DMS 273 (cell line): ENCODE measurements around the gene HAAO.
"Not testable (repeated sequence)": the region's sequence is repeated elsewhere in the genome, so short reads cannot be mapped to it uniquely, and the experiment has no call there.

Experiments used
- DNase-seq: peaks from one replicate; lab custom pipeline; 2025; ENCODE audit not compliant: unreplicated experiment; lab: John Stamatoyannopoulos, UW

HAAO gene

GRCh38 chr2:42792583-42793333 lies at the start of gene HAAO:
Gene HAAO, minus strand, starts transcription at chr2:42792583. Its CDS starts 47 bp downstream, at chr2:42792536.
- DNase-seq = peak; percentile 36

GRCh38 chr2:42841344-42841743 lies 49.0 kb upstream of the HAAO start:
- no peak for DNase-seq

DNA sequence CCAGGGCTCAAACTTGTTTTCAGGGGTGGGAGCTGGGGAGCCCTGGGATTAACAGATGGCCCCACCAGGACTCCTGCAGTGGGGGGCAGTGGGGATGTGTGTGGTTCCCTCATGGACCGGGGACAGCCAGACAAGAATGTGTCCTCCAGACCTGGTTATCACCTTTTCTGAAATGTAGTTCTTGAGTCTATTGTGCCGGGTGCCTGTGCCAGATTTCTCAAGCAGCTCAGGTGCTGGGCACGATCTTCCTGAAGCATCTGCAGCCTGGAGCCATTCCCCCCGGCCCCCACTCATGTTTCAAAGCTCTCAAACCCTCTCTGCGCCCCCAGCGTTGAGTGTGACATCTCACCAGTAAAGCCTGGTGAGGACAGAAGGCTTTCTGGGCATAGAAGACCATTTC lies 48.4 kb upstream of the HAAO start:
- no peak for DNase-seq

DNA sequence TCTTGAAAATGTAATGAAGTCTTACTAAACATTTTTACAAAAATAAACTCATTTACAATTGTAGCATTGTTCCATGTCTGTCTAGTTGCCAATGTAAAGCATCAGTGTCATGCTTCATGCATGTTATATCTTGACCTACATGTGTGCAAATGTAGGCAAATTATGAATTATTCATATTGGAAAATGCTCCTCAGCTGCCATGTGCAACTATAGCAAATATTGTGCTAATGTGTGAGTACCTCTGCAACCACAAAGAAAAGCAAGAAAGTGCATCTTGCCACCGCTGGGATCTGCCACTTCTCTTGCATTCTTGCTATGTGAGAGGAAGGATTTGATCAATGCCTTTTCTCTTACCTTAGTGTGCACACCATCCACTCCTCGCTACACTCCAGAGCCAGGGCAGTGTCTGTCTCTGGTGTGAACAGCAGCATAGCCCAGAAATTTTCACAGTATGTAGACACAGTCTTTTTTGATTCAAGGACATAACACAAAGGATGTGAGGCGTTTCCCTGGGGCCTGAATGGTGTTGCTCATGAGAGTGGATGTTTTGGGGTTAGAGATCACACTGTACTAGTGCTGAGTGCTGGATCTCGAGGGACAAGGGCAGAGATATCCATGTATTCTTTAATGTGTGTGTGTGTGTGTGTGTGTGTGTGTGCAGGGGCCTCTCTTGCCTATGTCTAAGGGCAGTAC lies 47.6 kb upstream of the HAAO start:
- no peak for DNase-seq

- no peak for DNase-seq
These were observed 45.8 kb upstream of the HAAO start for GRCh38 chr2:42838133-42838532.

DNA sequence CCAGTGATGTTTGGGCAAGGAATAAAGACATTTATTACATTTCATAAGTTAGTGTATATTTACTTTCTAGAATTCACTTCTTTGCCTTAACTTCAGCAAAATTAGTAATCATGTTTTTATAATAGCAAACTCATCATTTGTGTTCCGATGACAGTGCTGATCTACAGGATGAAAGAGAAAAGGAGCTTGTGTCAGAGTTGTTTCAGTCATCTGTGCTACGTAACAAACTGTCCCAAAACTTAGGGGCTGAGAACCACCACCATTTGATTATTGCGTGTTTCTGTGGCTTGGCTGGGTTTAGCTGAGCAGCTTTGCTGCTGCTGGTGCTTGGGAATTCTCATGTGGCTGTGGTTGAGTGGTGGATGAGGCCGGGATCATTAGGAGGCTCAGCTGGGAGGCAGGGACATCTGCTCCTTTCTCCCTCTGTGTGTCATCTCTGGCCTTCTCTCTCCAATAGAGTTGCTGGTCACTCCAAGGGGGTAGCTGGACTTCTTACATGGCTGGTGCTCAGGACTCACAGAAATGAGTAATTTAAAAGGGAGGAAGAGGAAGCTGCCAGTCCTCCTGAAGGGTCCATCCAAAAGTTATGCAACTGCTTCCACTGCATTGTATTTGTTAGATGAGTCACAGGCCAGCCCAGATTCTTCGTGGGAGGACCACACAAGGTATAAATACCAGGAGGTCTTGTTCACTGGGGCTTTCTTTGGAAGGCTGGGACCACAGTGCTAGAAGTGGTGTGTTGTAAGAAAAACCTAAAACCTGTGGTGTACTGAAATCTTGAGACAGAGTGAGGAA lies 43.4 kb upstream of the HAAO start:
- DNase-seq = no peak

GRCh38 chr2:42834161-42834560 lies 41.8 kb upstream of the HAAO start:
- no peak for DNase-seq

DNA sequence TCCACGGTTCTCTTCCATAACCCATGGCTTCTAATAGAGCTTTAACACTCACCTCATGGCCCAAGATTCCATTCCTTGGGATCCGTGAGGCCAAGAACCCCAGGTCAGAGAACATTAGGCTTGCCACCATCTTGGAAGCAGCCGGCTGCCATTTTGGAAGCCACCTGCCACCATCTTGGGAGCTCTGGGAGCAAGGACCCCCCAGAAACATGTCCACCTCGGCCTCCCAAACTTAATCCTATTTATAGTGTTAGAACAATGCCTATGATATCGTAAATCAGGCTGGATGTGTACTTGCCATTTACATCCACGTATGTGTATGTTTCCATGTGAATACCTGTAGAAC lies 39.9 kb upstream of the HAAO start:
- DNase-seq = no peak

DNA sequence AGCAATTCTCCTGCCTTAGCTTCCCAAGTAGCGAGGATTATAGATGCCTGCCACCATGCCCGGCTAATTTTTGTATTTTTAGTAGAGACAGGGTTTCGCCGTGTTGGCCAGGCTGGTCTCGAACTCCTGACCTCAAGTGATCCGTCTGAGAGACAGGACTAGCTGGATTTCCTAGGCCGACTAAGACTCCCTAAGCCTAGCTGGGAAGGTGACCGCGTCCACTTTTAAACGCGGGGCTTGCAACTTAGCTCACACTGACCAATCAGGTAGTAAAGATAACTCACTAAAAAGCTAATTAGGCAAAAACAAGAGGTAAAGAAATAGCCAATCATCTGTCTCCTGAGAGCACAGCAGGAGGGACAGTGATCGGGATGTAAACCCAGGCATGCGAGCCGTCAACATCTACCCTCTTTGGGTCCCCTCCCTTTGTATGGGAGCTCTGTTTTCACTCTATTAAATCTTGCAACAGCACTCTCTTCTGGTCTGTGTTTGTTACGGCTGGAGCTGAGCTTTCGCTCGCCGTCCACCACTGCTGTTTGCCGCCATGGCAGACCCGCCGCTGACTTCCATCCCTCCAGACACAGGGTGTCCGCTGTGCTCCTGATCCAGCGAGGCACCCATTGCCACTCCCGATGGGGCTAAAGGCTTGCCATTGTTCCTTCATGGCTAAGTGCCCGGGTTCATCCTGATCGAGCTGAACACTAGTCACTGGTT lies 39.3 kb upstream of the HAAO start:
- DNase-seq = not testable (repeated sequence)

DNA sequence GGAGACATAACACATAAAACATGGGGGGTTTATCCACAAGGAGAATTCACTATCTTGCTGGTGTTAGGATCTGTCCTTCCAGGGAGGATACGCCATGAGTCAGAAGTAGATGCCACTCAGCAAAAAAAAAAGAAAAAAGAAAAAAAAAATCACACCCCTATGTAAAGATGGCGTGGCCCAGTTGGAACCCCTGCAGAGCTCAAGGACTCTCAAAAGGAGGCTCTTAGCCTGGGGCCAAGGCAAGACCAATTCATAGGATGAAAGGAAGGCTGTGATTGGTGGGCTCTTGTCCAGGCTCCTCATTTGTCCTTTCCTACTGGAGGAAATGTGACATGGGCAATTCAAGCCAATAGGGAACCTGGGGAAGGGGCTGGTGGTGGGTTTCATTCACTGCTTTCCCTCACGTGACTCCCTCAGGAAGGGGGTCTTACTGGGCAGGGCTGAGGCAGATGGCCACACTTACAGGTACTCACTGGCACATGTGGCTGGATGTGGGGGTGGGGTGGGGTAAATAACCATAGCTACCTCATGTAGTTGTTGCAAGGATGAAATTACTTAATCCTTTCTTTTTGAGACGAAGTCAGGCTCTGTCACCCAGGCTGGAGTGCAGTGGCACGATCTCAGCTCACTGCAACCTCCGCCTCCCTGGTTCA lies 38.7 kb upstream of the HAAO start:
- DNase-seq = peak; percentile 15

GRCh38 chr2:42829671-42830440 lies 37.5 kb upstream of the HAAO start:
- DNase-seq = peak; percentile 15

DNA sequence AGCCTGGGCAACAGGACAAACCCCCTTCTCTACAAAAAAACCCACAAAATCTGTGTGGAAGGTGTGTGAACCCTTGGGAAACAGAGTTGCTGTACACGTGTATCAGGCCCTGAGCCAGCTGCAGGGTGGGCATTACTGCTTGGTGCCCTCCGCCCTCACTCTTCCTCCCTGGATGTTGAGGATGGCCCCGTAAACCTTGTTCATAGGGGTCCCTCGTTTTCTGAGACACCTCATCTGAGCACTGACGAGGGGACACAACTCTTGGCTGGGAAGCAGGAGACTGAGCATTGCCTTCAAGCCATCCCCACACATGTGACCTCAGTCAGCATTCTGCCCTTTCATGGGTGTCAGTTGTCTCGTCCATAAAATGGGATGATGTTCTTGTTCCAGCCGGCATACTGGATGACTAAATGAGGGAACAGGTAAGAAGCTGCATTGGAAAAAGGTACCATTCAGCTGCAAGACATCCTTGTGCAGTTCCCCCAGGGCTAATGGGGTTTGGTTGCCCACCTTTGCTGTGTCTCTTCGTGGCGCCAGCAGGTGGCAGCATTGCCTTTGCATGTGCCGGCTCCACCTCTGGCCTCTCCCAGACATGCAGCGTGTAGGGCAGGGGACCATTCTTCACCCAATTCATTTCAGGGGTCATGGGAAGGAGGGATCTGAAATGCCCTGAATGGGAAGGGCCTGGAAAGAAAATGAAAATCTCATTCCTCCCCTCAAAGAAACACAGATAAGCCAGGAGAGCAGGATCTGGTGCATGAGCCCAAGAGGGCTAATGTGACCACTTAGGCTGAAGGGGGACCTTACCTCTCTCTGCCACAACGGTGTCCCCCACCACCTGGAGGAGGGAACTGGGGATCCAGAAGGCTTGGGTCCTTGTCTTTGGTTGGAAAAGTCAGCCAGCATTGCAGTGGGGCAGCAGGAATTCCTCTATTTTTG lies 36.4 kb upstream of the HAAO start:
- peak; percentile 88 for DNase-seq

- DNase-seq = peak; percentile 94
These were observed 35.5 kb upstream of the HAAO start for GRCh38 chr2:42827647-42828486.

GRCh38 chr2:42826231-42826630 lies 33.8 kb upstream of the HAAO start:
- no peak for DNase-seq

GRCh38 chr2:42824454-42824807 lies 32.0 kb upstream of the HAAO start:
- DNase-seq = no peak

GRCh38 chr2:42823744-42824453 lies 31.5 kb upstream of the HAAO start:
- no peak for DNase-seq

DNA sequence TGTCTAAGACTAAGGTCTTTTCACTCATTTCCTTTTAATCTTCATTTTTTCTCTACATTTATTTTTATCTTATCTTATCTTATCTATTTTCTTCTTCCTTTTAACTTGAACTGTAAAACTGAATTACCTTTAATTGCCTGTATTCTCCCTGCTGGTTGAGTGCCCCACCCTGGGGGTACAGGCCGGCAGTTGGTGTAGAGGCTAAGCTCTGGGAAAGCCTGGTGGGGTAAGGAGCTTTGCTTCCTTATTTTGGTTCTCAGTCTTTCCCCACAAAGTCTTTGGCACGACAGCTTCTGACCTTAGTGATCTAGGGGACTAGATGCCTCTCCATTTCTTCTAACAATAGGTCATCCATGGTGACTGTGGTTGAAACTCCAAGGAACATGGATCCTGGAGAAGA lies 26.8 kb upstream of the HAAO start:
- DNase-seq = no peak

- no peak for DNase-seq
These were observed 23.3 kb upstream of the HAAO start for GRCh38 chr2:42815726-42816125.
